Lung (tissue), 12 donors: ENCODE results near the gene UNC5C. TPM values are rescaled to one million over a fixed set of nuclear protein-coding genes. Genes with fewer than 3 reads are reported as not detected.

Experiments used
- ATAC-seq: fragments of 200-7000 bp; cut with Tn5 transposase; one replicate; pipeline ENCODE4 v1.9.1; 2020; ENCODE audit warnings: moderate number of reproducible peaks; ENCODE audit not compliant: insufficient read depth, low FRiP score
- DNase-seq, 3 donors: peaks; one replicate each; pipeline ENCODE4 v3.0.0-alpha.2; 2013 to 2017
- H3K27ac ChIP-seq, 2 donors: one replicate each; pipeline ENCODE4 v1.5.1; 2013; ENCODE audit warnings: mild to moderate bottlenecking in 2 of 2, moderate library complexity in 2 of 2, control low read depth in 1 of 2, inconsistent platforms in 1 of 2, low read depth in 1 of 2, low read length in 1 of 2
- H3K27me3 ChIP-seq, 3 donors: one replicate each; pipeline ENCODE4 v1.5.1; 2013; ENCODE audit warnings: low read length in 2 of 3; ENCODE audit not compliant: control insufficient read depth in 3 of 3, insufficient read depth in 3 of 3
- H3K36me3 ChIP-seq, 4 donors: one replicate each; pipeline ENCODE4 v1.5.1; 2013; ENCODE audit warnings: low read length in 4 of 4, mild to moderate bottlenecking in 1 of 4, moderate library complexity in 1 of 4; ENCODE audit not compliant: control insufficient read depth in 4 of 4, insufficient read depth in 4 of 4
- H3K4me1 ChIP-seq, 5 donors: one replicate each; pipeline ENCODE4 v1.5.1; 2013; ENCODE audit warnings: low read length in 5 of 5, mild to moderate bottlenecking in 2 of 5, moderate library complexity in 1 of 5; ENCODE audit not compliant: control insufficient read depth in 5 of 5, insufficient read depth in 5 of 5
- H3K4me3 ChIP-seq: one replicate; pipeline ENCODE4 v1.5.1; 2013; ENCODE audit warnings: mild to moderate bottlenecking, control low read depth, moderate library complexity
- H3K9ac ChIP-seq, 2 donors: one replicate each; pipeline ENCODE4 v1.5.1; 2013; ENCODE audit warnings: low read length in 2 of 2, control low read depth in 1 of 2; ENCODE audit not compliant: insufficient read depth in 1 of 2
- H3K9me3 ChIP-seq, 4 donors: one replicate each; pipeline ENCODE4 v1.5.1; 2013; ENCODE audit warnings: low read length in 3 of 4, mild to moderate bottlenecking in 1 of 4, moderate library complexity in 1 of 4; ENCODE audit not compliant: control insufficient read depth in 4 of 4, insufficient read depth in 3 of 4
- WGBS, 2 donors: extraction: QIAGEN DNeasy Blood & Tissue Kit; methylation state at CpG; one replicate each; pipeline ENCODE4 v1.1.7; 2013; 5-methylcytosine and 5-hydroxymethylcytosine counted together
- polyA plus RNA-seq, 2 donors: library from polyadenylated mRNA; stranded (reverse); fragments of 200-250 nt; gene quantifications; one replicate each; pipeline ENCODE4 v1.2.1, GENCODE V29; 2013
- total RNA-seq, 2 donors: library from RNA; depleted of rRNA in 1 of 2; stranded (reverse); fragments of >200 nt in 1 of 2; gene quantifications; one replicate each; pipeline ENCODE4 v1.2.1, GENCODE V29; 2014 to 2021
- TF ChIP-seq, protein P1 (sequence below): IDR thresholded peaks from 2 replicates; pipeline ENCODE4 v1.5.1; 2012; ENCODE audit warnings: mild to moderate bottlenecking; ENCODE audit errors: control extremely low read depth, extremely low read depth
- donor health status: control.
- donor health status: control.
- donor health status: Bipolar disorder and iron deficiency.
- donor health status: healthy.
- donor health status: DM: yes; HTN: yes; CAD: no.

The UNC5C gene
- total and polyA plus RNA-seq, 4 donors, result 0.55 to 27.9 (median 3.8) TPM

GRCh38 chr4:95411371-95412088 lies 137.2 kb downstream of the UNC5C start:
- TF ChIP-seq, protein P1, sequence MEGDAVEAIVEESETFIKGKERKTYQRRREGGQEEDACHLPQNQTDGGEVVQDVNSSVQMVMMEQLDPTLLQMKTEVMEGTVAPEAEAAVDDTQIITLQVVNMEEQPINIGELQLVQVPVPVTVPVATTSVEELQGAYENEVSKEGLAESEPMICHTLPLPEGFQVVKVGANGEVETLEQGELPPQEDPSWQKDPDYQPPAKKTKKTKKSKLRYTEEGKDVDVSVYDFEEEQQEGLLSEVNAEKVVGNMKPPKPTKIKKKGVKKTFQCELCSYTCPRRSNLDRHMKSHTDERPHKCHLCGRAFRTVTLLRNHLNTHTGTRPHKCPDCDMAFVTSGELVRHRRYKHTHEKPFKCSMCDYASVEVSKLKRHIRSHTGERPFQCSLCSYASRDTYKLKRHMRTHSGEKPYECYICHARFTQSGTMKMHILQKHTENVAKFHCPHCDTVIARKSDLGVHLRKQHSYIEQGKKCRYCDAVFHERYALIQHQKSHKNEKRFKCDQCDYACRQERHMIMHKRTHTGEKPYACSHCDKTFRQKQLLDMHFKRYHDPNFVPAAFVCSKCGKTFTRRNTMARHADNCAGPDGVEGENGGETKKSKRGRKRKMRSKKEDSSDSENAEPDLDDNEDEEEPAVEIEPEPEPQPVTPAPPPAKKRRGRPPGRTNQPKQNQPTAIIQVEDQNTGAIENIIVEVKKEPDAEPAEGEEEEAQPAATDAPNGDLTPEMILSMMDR, result no peak
- H3K27ac ChIP-seq, result no peak overlapping the region

DNA sequence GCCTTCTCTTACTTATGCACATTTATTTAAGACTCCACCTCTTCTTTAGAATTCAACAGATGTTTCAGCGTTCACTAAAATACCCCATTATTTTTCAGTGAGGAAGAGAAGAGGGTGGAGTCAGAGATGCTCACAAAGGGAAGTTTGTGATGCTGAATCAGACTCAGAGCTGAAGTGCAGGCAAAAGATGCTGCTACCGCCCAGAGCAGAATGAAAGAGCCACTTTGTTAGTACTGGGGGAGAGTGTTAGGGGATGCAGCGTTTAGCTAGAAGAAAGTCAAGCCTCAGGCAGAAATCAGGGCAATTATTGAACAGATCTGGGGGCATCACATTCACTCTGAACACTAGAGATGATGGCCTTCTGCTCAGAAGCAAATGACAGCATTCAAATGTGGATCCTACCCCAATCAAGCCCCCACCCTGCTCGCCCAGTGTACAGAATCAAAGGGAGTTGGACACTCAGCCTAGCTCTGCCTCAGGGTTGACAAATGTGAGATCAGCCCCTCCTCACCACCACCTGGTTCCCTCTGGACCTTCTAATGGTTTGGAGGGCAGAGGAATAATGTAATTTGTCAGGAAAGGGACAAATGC lies 138.3 kb downstream of the UNC5C start:
- Histone ChIP-seq H3K9ac (no peak overlapping the region), H3K27ac (no peak overlapping the region), H3K4me3 (no peak overlapping the region), H3K27me3 (no peaks in the 10 kb centered on the region), H3K9me3 (peaks cover 0 to 1% (median 0%) of the 10 kb centered on the region in 4 donors), H3K36me3 (no peaks in the 10 kb centered on the region), H3K4me1 (peaks cover 0 to 14% (median 8%) of the 10 kb centered on the region in 5 donors)
- DNase-seq (no peak), ATAC-seq (no peak)
- 77 to 81% methylated on average over 4 of the region's 4 CpGs for WGBS, 2 donors
- TF ChIP-seq, protein P1, result no peak

More at GRCh38 chr4:95411371-95412088, 137.2 kb downstream of the UNC5C start:
- H3K9ac ChIP-seq, result no peak overlapping the region
- 57% methylated on average over 4 of the region's 4 CpGs for WGBS, 2 donors
- peaks cover 0 to 16% (median 8%) of the 10 kb centered on the region in 5 donors for H3K4me1 ChIP-seq
- no peaks in the 10 kb centered on the region for H3K27me3 ChIP-seq
- peaks cover 0 to 1% (median 0%) of the 10 kb centered on the region in 4 donors for H3K9me3 ChIP-seq
- no peaks in the 10 kb centered on the region for H3K36me3 ChIP-seq
- no peak overlapping the region for H3K4me3 ChIP-seq
- no peak for ATAC-seq
- peak in 1 of 3 donors; percentile 23 for DNase-seq

- 91 to 100% methylated on average over 2 of the region's 2 CpGs for WGBS, 2 donors
- no peak for DNase-seq
- H3K27ac ChIP-seq, result no peak overlapping the region
- no peaks in the 10 kb centered on the region for H3K27me3 ChIP-seq
- peaks cover 0 to 1% (median 0%) of the 10 kb centered on the region in 4 donors for H3K9me3 ChIP-seq
- TF ChIP-seq, protein P1, result no peak
- H3K4me1 ChIP-seq, result peaks cover 0 to 14% (median 7%) of the 10 kb centered on the region in 5 donors
- no peak overlapping the region for H3K9ac ChIP-seq
- ATAC-seq, result no peak
- H3K4me3 ChIP-seq, result no peak overlapping the region
- no peaks in the 10 kb centered on the region for H3K36me3 ChIP-seq
These were observed 139.0 kb downstream of the UNC5C start for GRCh38 chr4:95409750-95410149.
